ENCODE results near the gene ACKR4.

DNA sequence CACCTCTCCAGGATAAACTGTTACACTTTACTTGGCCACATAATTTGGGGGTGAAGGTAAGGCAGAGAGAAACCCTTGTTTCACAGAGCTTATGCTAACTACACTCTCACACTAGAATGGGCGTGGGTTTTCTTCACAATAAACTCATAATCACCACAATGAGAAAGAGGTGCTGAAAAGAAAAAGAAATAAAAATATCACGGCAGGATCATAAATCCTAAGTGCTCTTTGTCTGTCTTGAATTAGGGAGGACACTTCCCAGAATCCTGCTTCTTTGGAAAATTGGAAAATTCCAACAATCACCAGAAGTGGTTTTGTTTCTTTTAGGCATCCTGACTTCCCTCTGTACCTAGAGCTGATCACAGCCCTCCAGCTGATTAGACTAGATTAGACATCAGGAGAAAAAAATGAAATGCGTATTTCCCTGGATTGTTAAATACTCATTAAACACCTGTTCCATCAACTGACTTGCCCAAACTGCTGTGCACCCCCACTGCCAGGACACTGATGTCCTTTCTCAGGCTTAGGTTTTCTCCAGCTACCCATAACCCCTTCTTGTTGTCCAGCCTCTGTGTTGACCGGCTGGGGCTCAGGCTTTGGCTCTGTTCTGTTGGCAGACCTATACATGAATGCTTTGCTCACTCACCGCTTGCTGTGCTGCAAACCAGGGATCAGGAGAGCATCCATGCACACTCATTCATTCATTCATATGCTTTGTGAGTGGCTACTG is 41.6 kb upstream of the ACKR4 start:
- no peak for TF ChIP-seq POLR2A (IDR thresholded peaks at IDR 0.05)
- TF ChIP-seq, protein P1, sequence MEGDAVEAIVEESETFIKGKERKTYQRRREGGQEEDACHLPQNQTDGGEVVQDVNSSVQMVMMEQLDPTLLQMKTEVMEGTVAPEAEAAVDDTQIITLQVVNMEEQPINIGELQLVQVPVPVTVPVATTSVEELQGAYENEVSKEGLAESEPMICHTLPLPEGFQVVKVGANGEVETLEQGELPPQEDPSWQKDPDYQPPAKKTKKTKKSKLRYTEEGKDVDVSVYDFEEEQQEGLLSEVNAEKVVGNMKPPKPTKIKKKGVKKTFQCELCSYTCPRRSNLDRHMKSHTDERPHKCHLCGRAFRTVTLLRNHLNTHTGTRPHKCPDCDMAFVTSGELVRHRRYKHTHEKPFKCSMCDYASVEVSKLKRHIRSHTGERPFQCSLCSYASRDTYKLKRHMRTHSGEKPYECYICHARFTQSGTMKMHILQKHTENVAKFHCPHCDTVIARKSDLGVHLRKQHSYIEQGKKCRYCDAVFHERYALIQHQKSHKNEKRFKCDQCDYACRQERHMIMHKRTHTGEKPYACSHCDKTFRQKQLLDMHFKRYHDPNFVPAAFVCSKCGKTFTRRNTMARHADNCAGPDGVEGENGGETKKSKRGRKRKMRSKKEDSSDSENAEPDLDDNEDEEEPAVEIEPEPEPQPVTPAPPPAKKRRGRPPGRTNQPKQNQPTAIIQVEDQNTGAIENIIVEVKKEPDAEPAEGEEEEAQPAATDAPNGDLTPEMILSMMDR (IDR thresholded peaks at IDR 0.05), result no peak
